GM12878 (cell line): Measurements from ENCODE around the gene ZNF777. TPM values are rescaled to one million over a fixed set of nuclear protein-coding genes. Genes with fewer than 3 reads are reported as not detected.

Source experiments
- ATAC-seq: fragments of 200-7000 bp; cut with Tn5 transposase; 3 replicates; pipeline ENCODE4 v1.9.1; 2020; ENCODE audit warnings: mild to moderate bottlenecking, moderate library complexity
- BruUV-seq: library from RNA; stranded (reverse); fragments of 400-500 nt; replicated peaks from 2 replicates; lab custom pipeline; 2021; lab: Mats Ljungman, UMichigan
- CTCF ChIA-PET: fragments of 300-600 bp; sonication (Branson Sonifier 250); formaldehyde crosslinking; extraction: SDS; loops from one replicate; lab custom pipeline; 2021; ENCODE audit warnings: inconsistent platforms; lab: Yijun Ruan, JAX
- POLR2A ChIA-PET: fragments of 350-600 bp; formaldehyde crosslinking; extraction: SDS; loops from one replicate; lab custom pipeline; 2021; ENCODE audit warnings: inconsistent platforms; lab: Charles Lee
- RAD21 ChIA-PET: fragments of 300-600 bp; sonication (Branson Sonifier 250); formaldehyde crosslinking; loops from one replicate; lab custom pipeline; 2023; ENCODE audit warnings: antibody characterized with exemption; ENCODE audit not compliant: unreplicated experiment; lab: Charles Lee
- SMC1A ChIA-PET: fragments of 300-600 bp; sonication (Branson Sonifier 250); formaldehyde crosslinking; loops from one replicate; lab custom pipeline; 2023; ENCODE audit not compliant: unreplicated experiment, uncharacterized antibody; lab: Charles Lee
- DNase-seq: peaks from one replicate; pipeline ENCODE4 v3.0.0-alpha.2; 2011; ENCODE audit warnings: low read depth, low spot score
- FAIRE-seq: peaks from 3 replicates; lab custom pipeline; 2011; peaks lifted over from hg19 to GRCh38; lab: Jason Lieb, UNC
- H2AFZ ChIP-seq: 2 replicates; pipeline ENCODE4 v1.6.0; 2011; ENCODE audit warnings: low read depth, low read length, control low read depth; ENCODE audit not compliant: control insufficient read depth
- H3K27ac ChIP-seq: 2 replicates; pipeline ENCODE4 v1.5.1; 2011; ENCODE audit warnings: control low read depth; ENCODE audit not compliant: control insufficient read depth, insufficient read depth
- H3K27me3 ChIP-seq, 2 experiments: replicated peaks in 1 of 2; 2 replicates each; pipeline versions ENCODE4 v1.6.0 to v1.6.1; 2011; ENCODE audit warnings: low read length in 1 of 2; ENCODE audit not compliant: control insufficient read depth in 2 of 2, insufficient read depth in 2 of 2
- H3K36me3 ChIP-seq, 2 experiments: 2 replicates each; pipeline ENCODE4 v1.5.1; 2011; ENCODE audit warnings: low read length in 1 of 2; ENCODE audit not compliant: control insufficient read depth in 2 of 2, insufficient read depth in 2 of 2
- H3K4me1 ChIP-seq: 2 replicates; pipeline ENCODE4 v1.6.1; 2011; ENCODE audit warnings: mild to moderate bottlenecking, low read length, moderate library complexity, mixed read lengths; ENCODE audit not compliant: control insufficient read depth, insufficient read depth
- H3K4me2 ChIP-seq: 2 replicates; pipeline ENCODE4 v1.6.0; 2011; ENCODE audit warnings: control low read depth; ENCODE audit not compliant: control insufficient read depth, insufficient read depth
- H3K4me3 ChIP-seq: fragments of 200-600 bp; sonication (generic); 2 replicates; pipeline ENCODE4 v1.5.1; 2016
- H3K79me2 ChIP-seq: 2 replicates; pipeline ENCODE4 v1.6.0; 2011; ENCODE audit warnings: low read length; ENCODE audit not compliant: control insufficient read depth, insufficient read depth
- H3K9ac ChIP-seq: 2 replicates; pipeline ENCODE4 v1.8.0; 2011; ENCODE audit warnings: low read length, control low read depth, mixed read lengths; ENCODE audit not compliant: control insufficient read depth, insufficient read depth
- H3K9me3 ChIP-seq: replicated peaks from 3 replicates; pipeline ENCODE4 v1.5.1; 2011; ENCODE audit warnings: mild to moderate bottlenecking, low read length; ENCODE audit not compliant: control insufficient read depth, insufficient read depth
- H4K20me1 ChIP-seq: 2 replicates; pipeline ENCODE4 v1.6.0; 2011; ENCODE audit not compliant: control insufficient read depth, insufficient read depth
- CREM ChIP-seq: IDR thresholded peaks from 2 replicates; pipeline ENCODE4 v1.6.1; 2014; ENCODE audit warnings: antibody characterized with exemption, low read depth
- DPF2 ChIP-seq: fragments of 450-650 bp; IDR thresholded peaks from 2 replicates; pipeline ENCODE4 v1.6.1; 2017; ENCODE audit warnings: mild to moderate bottlenecking
- NFXL1 ChIP-seq: fragments of 450-650 bp; IDR thresholded peaks from 2 replicates; pipeline ENCODE4 v1.6.1; 2017; ENCODE audit warnings: antibody characterized with exemption, mild to moderate bottlenecking, borderline replicate concordance
- NR2C2 ChIP-seq: IDR thresholded peaks from 2 replicates; pipeline ENCODE4 v1.6.1; 2011; ENCODE audit warnings: borderline replicate concordance, low read depth; ENCODE audit not compliant: control insufficient read depth, insufficient read length
- PAX5 ChIP-seq: IDR thresholded peaks from 2 replicates; pipeline ENCODE4 v1.6.1; 2011; ENCODE audit warnings: low read depth, low read length, borderline replicate concordance
- RB1 ChIP-seq: fragments of 450-650 bp; formaldehyde crosslinking; IDR thresholded peaks from 2 replicates; pipeline ENCODE4 v1.6.1; 2017; ENCODE audit warnings: mild to moderate bottlenecking, borderline replicate concordance
- RCOR1 ChIP-seq: conservative IDR thresholded peaks from 2 replicates; pipeline ENCODE4 v1.6.1; 2012; ENCODE audit warnings: low read depth, low read length, improper control_type of control experiment
- SRF ChIP-seq, 2 experiments: IDR thresholded peaks; 2 replicates each; pipeline ENCODE4 v1.6.1; 2011; ENCODE audit warnings: low read depth in 2 of 2, low read length in 2 of 2, mild to moderate bottlenecking in 1 of 2, moderate library complexity in 1 of 2
- TCF12 ChIP-seq: IDR thresholded peaks from 2 replicates; pipeline ENCODE4 v1.6.1; 2011; ENCODE audit warnings: low read depth, mild to moderate bottlenecking, low read length
- WRNIP1 ChIP-seq: IDR thresholded peaks from 2 replicates; pipeline ENCODE4 v1.6.1; 2011; ENCODE audit warnings: low read depth, low read length, improper control_type of control experiment, borderline replicate concordance
- YY1 ChIP-seq: IDR thresholded peaks from 2 replicates; pipeline ENCODE4 v1.6.1; 2011; ENCODE audit warnings: low read depth, mild to moderate bottlenecking, low read length
- ZNF274 ChIP-seq: IDR thresholded peaks from one replicate; pipeline ENCODE4 v1.8.0; 2011; ENCODE audit not compliant: insufficient read length, insufficient read depth
- ZSCAN29 ChIP-seq: fragments of 450-650 bp; IDR thresholded peaks from 2 replicates; pipeline ENCODE4 v1.6.1; 2017; ENCODE audit warnings: mild to moderate bottlenecking, moderate library complexity
- WGBS: methylation state at CpG from one replicate; pipeline ENCODE4 v1.1.6; 2016; ENCODE audit warnings: low lambda C conversion rate; ENCODE audit not compliant: insufficient replicate concordance, insufficient coverage; ENCODE audit errors: missing lambda C conversion rate; 5-methylcytosine and 5-hydroxymethylcytosine counted together
- in situ Hi-C: fragments of 300-500 bp; cut with MboI; formaldehyde crosslinking; loops from 9 replicates; pipeline ENCODE4 v1.14.3; 2018; ENCODE audit warnings: mixed read lengths
- intact Hi-C: fragments of 100-400 bp; cut with micrococcal nuclease; formaldehyde crosslinking; loops from one replicate; pipeline ENCODE4 v1.14.2; 2022; ENCODE audit not compliant: unreplicated experiment
- polyA plus RNA-seq, 11 experiments: library from polyadenylated mRNA; depleted of rRNA in 4 of 11; unstranded in 6 of 11; stranded (reverse) in 5 of 11; fragments of >200 nt; fragmentation: Nextera tagmentation in 4 of 11; fragmentation: Illumina TruSeq in 1 of 11; extraction: Ambion mirVana in 4 of 11; extraction: Trizol in 1 of 11; gene quantifications; 1 replicate in 1 of 11; 2 replicates in 10 of 11; pipeline versions ENCODE4 v1.2.1 to v1.2.3, GENCODE V29; 2011 to 2016; ENCODE audit warnings: inconsistent platforms in 2 of 11, missing spikeins in 2 of 11, low read depth in 1 of 11
- total RNA-seq, 4 experiments: library from RNA; depleted of rRNA in 3 of 4; stranded (reverse); fragments of >200 nt in 3 of 4; fragmentation: Illumina TruSeq in 1 of 4; extraction: Trizol in 1 of 4; gene quantifications; 2 replicates each; pipeline versions ENCODE4 v1.2.1 to v1.2.3, GENCODE V29; 2013 to 2021
- TF ChIP-seq, protein P1 (sequence below): IDR thresholded peaks from 2 replicates; pipeline ENCODE4 v1.6.1; 2011; ENCODE audit warnings: borderline replicate concordance, low read depth, mild to moderate bottlenecking, moderate library complexity, low read length; ENCODE audit not compliant: insufficient read depth, poor library complexity, severe bottlenecking
- TF ChIP-seq, protein P2 (sequence below): IDR thresholded peaks from 2 replicates; pipeline ENCODE4 v1.6.1; 2012; ENCODE audit warnings: mild to moderate bottlenecking, low read depth, low read length

ZNF777 gene
- total and polyA plus RNA-seq, 10 of the 15 experiments (the other 5 are each of a cell fraction or from before 2014, with no cell fraction given): 0.03 to 16.0 (median 3.7) TPM

DNA sequence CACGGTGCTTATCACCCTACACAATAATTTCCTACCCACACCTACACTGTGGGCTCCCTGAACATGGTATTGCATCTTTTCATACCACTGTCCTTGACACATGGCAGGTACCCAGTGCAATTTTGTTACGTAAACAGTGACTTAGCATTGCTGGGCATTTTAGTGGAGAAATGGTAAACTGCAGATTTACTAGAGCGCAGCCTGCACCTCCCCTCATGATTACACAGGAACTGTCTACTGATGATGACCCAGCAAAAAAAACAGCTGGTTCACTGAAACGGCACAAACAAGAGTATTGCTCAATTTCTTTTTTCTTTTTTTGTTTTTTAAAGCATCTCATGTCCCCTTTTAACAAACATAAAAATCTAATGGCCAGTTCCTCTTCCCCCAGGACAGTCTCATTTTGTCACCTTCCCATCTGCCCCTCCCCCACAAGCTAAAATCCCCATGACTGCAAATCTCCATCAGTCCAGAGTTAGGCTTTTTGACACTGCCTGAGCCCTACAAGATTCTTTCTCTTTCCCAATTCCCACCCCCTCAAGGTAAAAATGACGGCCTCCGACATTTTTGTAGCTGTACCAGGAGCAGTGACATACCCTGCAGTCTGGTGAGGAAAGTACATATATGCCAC is 34.0 kb upstream of the ZNF777 start:
- ATAC-seq (no peak), DNase-seq (no peak), FAIRE-seq (no peak)
- WGBS: 80% methylated on average over 6 of the region's 6 CpGs
- RAD21 ChIA-PET: interaction anchor here (1.0 to 1.3 kb wide), 2 partner anchors 37 to 168 kb away, joined by 3 to 4 read pairs; no protein-coding TSS in a partner anchor
- Histone ChIP-seq H2AFZ (no peak overlapping the region), H3K4me1 (peaks cover 9% of the 10 kb centered on the region), H3K4me3 (peak overlapping the region; percentile 87; the same call in 1 of the 2 replicates), H3K36me3 (peaks cover 11 to 13% of the 10 kb centered on the region in 2 experiments), H3K27ac (no peak overlapping the region), H4K20me1 (no peaks in the 10 kb centered on the region), H3K79me2 (peaks cover 26% of the 10 kb centered on the region), H3K9ac (no peak overlapping the region), H3K27me3 (no peaks in the 10 kb centered on the region), H3K9me3 (no peaks in the 10 kb centered on the region), H3K4me2 (peak overlapping the region; percentile 64)
- in situ Hi-C loops: no loop called here
- TSS peak; percentile 47 for BruUV-seq
- POLR2A ChIA-PET: interaction anchor here (0.8 kb wide), 1 partner anchor 104 kb away, joined by 3 read pairs; no protein-coding TSS in a partner anchor
- SMC1A ChIA-PET: interaction anchor here (0.8 to 2.2 kb wide), 6 partner anchors 12 to 185 kb away, joined by 3 to 15 read pairs (median 4); no protein-coding TSS in a partner anchor
- TF ChIP-seq ZSCAN29 (no peak), TCF12 (no peak), RCOR1 (no peak), NR2C2 (no peak), NFXL1 (no peak), DPF2 (no peak), WRNIP1 (no peak), ZNF274 (no peak), PAX5 (no peak), YY1 (no peak), CREM (no peak), RB1 (no peak), SRF (IDR thresholded peaks at IDR 0.05; ENCODE audit: low read depth in 2 of 2, low read length in 2 of 2) (no peak)
- TF ChIP-seq, protein P1, sequence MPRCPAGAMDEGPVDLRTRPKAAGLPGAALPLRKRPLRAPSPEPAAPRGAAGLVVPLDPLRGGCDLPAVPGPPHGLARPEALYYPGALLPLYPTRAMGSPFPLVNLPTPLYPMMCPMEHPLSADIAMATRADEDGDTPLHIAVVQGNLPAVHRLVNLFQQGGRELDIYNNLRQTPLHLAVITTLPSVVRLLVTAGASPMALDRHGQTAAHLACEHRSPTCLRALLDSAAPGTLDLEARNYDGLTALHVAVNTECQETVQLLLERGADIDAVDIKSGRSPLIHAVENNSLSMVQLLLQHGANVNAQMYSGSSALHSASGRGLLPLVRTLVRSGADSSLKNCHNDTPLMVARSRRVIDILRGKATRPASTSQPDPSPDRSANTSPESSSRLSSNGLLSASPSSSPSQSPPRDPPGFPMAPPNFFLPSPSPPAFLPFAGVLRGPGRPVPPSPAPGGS: no peak
- TF ChIP-seq, protein P2, sequence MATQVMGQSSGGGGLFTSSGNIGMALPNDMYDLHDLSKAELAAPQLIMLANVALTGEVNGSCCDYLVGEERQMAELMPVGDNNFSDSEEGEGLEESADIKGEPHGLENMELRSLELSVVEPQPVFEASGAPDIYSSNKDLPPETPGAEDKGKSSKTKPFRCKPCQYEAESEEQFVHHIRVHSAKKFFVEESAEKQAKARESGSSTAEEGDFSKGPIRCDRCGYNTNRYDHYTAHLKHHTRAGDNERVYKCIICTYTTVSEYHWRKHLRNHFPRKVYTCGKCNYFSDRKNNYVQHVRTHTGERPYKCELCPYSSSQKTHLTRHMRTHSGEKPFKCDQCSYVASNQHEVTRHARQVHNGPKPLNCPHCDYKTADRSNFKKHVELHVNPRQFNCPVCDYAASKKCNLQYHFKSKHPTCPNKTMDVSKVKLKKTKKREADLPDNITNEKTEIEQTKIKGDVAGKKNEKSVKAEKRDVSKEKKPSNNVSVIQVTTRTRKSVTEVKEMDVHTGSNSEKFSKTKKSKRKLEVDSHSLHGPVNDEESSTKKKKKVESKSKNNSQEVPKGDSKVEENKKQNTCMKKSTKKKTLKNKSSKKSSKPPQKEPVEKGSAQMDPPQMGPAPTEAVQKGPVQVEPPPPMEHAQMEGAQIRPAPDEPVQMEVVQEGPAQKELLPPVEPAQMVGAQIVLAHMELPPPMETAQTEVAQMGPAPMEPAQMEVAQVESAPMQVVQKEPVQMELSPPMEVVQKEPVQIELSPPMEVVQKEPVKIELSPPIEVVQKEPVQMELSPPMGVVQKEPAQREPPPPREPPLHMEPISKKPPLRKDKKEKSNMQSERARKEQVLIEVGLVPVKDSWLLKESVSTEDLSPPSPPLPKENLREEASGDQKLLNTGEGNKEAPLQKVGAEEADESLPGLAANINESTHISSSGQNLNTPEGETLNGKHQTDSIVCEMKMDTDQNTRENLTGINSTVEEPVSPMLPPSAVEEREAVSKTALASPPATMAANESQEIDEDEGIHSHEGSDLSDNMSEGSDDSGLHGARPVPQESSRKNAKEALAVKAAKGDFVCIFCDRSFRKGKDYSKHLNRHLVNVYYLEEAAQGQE: no peak
- CTCF ChIA-PET: interaction anchor here (0.9 to 1.4 kb wide), 7 partner anchors 29 to 185 kb away, joined by 3 to 5 read pairs (median 3); no protein-coding TSS in a partner anchor
- intact Hi-C loops: loop anchor here (5.0 kb wide), 3 partner anchors 73 to 183 kb away; no protein-coding TSS in a partner anchor
